Renal cortex interstitium (tissue), 15 donors: Measurements from ENCODE around the gene UBE2U. TPM values are rescaled to one million over a fixed set of nuclear protein-coding genes. Genes with fewer than 3 reads are reported as not detected.

ENCODE experiments used
- DNase-seq, 11 donors: peaks; one replicate each; pipeline ENCODE4 v3.0.0-alpha.2; 2013; ENCODE audit warnings: low read depth in 9 of 11, low spot score in 4 of 11; ENCODE audit errors: extremely low read depth in 1 of 11
- long read RNA-seq, 16 experiments: transcript quantifications; one replicate each; lab custom pipeline, GENCODE V29; 2026
- polyA plus RNA-seq, 3 donors: library from polyadenylated mRNA; unstranded; fragments of 120-200 nt; gene quantifications; one replicate each; pipeline ENCODE4 v1.2.1, GENCODE V29; 2013; ENCODE audit not compliant: insufficient read length in 3 of 3

Gene UBE2U
- polyA plus RNA-seq, result under 1 TPM in 1 of 3 donors, not detected in 2; 0.42 TPM
- long read RNA-seq, donor 1, result 0 reads
- long read RNA-seq, donor 2, result 0 reads
- long read RNA-seq, donor 3, result 0 reads
- long read RNA-seq, donor 4, result 0 reads
- long read RNA-seq, donor 5, result 0 reads
- long read RNA-seq, donor 6, result 0 reads
- long read RNA-seq, donor 7, result 0 reads
- long read RNA-seq, donor 8, result 0 reads
- long read RNA-seq, donor 9, result 0 reads
- long read RNA-seq, donor 10, result 0 reads
- long read RNA-seq, donor 11, result 0 reads
- long read RNA-seq, donor 12, result 0 reads
- long read RNA-seq, donor 13, result 0 reads
- long read RNA-seq, donor 14, result 0 reads
- long read RNA-seq, donor 15, result 0 reads
- long read RNA-seq, donor 16, result 0 reads

GRCh38 chr1:64203420-64203819 is at the start of gene UBE2U:
Gene UBE2U (plus strand): TSS chr1:64203623. CDS start chr1:64204051, 428 bp downstream.
- no peak for DNase-seq

GRCh38 chr1:64155278-64155677 is 48.1 kb upstream of the UBE2U start:
- no peak for DNase-seq

- no peak for DNase-seq
Measured at GRCh38 chr1:64161357-64161941, 42.0 kb upstream of the UBE2U start.

- DNase-seq, result no peak
Measured at GRCh38 chr1:64162151-64162550, 41.3 kb upstream of the UBE2U start.

- DNase-seq, result no peak
Measured at GRCh38 chr1:64162804-64163203, 40.6 kb upstream of the UBE2U start.

- DNase-seq, result no peak
Measured at GRCh38 chr1:64163431-64163830, 40.0 kb upstream of the UBE2U start.

- no peak for DNase-seq
Measured at GRCh38 chr1:64163970-64164369, 39.5 kb upstream of the UBE2U start.

- DNase-seq, result no peak
Measured at GRCh38 chr1:64166629-64167028, 36.8 kb upstream of the UBE2U start.

- no peak for DNase-seq
Measured at GRCh38 chr1:64167176-64167575, 36.2 kb upstream of the UBE2U start.

- DNase-seq, result no peak
Measured at GRCh38 chr1:64171246-64171645, 32.2 kb upstream of the UBE2U start.

GRCh38 chr1:64171797-64172281 is 31.6 kb upstream of the UBE2U start:
- DNase-seq, result no peak

- peak in 5 of 11 donors; percentile 52 to 63 (median 55) for DNase-seq
Measured at GRCh38 chr1:64172458-64172983, 30.9 kb upstream of the UBE2U start.

GRCh38 chr1:64173336-64173940 is 30.0 kb upstream of the UBE2U start:
- DNase-seq, result no peak

- DNase-seq, result no peak
Measured at GRCh38 chr1:64175639-64176038, 27.8 kb upstream of the UBE2U start.

GRCh38 chr1:64176659-64177058 is 26.8 kb upstream of the UBE2U start:
- DNase-seq, result no peak

- no peak for DNase-seq
Measured at GRCh38 chr1:64179588-64179987, 23.8 kb upstream of the UBE2U start.

GRCh38 chr1:64182207-64182606 is 21.2 kb upstream of the UBE2U start:
- no peak for DNase-seq

- DNase-seq, result peak in 5 of 11 donors; percentile 43 to 62 (median 45)
Measured at GRCh38 chr1:64183395-64184002, 19.9 kb upstream of the UBE2U start.

- DNase-seq, result no peak
Measured at GRCh38 chr1:64184003-64184440, 19.4 kb upstream of the UBE2U start.
